Ishikawa (cell line): ENCODE results near the gene ANXA6.

Source experiments
- CEBPB ChIP-seq: IDR thresholded peaks from 2 replicates; pipeline ENCODE4 v1.6.1; 2012
- CREB1 ChIP-seq: IDR thresholded peaks from 2 replicates; pipeline ENCODE4 v1.6.1; 2012; ENCODE audit warnings: low read depth
- EP300 ChIP-seq: IDR thresholded peaks from 2 replicates; pipeline ENCODE4 v1.6.1; 2012; ENCODE audit warnings: borderline replicate concordance
- FOXM1 ChIP-seq: IDR thresholded peaks from 2 replicates; pipeline ENCODE4 v1.6.1; 2012; ENCODE audit warnings: low read depth, borderline replicate concordance
- NFIC ChIP-seq: IDR thresholded peaks from 2 replicates; pipeline ENCODE4 v1.6.1; 2012
- RAD21 ChIP-seq: IDR thresholded peaks from 2 replicates; pipeline ENCODE4 v1.6.1; 2012; ENCODE audit warnings: low read depth
- TAF1 ChIP-seq: IDR thresholded peaks from 2 replicates; pipeline ENCODE4 v1.6.1; 2012; ENCODE audit warnings: low read depth, mild to moderate bottlenecking
- TEAD4 ChIP-seq: IDR thresholded peaks from 2 replicates; pipeline ENCODE4 v1.6.1; 2012
- YY1 ChIP-seq: IDR thresholded peaks from 2 replicates; pipeline ENCODE4 v1.6.1; 2012; ENCODE audit warnings: low read depth
- TF ChIP-seq, protein P1 (sequence below): IDR thresholded peaks from 2 replicates; pipeline ENCODE4 v1.6.1; 2012
- TF ChIP-seq, protein P2 (sequence below): IDR thresholded peaks from 2 replicates; pipeline ENCODE4 v1.6.1; 2012

DNA sequence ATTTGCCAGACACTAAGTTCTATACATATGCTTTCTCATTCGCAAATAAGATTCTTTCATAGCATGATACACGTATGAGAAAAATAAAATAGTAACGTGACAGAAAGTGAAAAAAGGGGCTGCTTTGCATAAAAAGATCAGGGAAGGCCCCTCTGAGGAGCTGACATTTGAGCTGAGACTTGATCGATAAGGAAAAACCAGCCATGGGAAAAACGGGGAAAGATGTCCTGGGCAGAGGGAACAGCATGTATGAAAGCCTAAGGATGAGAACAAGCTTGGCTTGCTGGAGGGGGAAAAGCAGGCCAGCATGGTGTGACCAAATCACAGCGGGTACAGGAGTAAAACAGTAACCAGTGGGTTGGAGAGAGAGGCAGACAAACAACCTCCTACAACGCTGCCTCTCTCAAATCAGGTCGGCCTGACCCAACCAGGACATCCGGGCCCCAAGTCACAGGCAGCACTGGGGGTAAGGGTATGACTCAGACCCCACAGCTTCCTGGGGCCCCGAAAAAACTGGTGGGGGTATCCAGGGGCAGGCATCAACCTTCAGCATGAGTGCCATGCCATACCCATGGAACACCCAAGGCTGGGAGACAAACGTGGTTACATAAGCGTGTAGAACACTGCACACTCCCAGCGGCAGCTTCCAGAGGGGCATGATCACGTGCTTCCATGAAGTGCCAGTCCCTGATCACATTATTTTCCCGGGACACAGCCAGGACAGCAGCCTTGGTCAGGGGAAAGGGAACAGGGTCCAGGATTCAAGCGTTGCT lies 78.9 kb downstream of the ANXA6 start:
- TF ChIP-seq EP300 (no peak), YY1 (no peak), FOXM1 (no peak), CREB1 (no peak), CEBPB (no peak), TEAD4 (no peak), RAD21 (no peak), TAF1 (no peak), NFIC (no peak)
- TF ChIP-seq, protein P1, sequence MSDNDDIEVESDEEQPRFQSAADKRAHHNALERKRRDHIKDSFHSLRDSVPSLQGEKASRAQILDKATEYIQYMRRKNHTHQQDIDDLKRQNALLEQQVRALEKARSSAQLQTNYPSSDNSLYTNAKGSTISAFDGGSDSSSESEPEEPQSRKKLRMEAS, result no peak
- TF ChIP-seq, protein P2, sequence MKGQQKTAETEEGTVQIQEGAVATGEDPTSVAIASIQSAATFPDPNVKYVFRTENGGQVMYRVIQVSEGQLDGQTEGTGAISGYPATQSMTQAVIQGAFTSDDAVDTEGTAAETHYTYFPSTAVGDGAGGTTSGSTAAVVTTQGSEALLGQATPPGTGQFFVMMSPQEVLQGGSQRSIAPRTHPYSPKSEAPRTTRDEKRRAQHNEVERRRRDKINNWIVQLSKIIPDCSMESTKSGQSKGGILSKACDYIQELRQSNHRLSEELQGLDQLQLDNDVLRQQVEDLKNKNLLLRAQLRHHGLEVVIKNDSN, result no peak
